Thyroid gland (tissue), 4 donors: ENCODE results near the gene CBLB.

ENCODE experiments used
- CTCF ChIP-seq, 6 experiments: fragments of 200-600 bp in 3 of 6; fragments of 450-650 bp in 3 of 6; sonication (generic) in 3 of 6; IDR thresholded peaks; one replicate each; pipeline ENCODE4 v1.5.1; 2016 to 2019; ENCODE audit warnings: antibody characterized with exemption in 6 of 6, mild to moderate bottlenecking in 2 of 6, inconsistent platforms in 1 of 6, moderate library complexity in 1 of 6
- POLR2A ChIP-seq, 2 donors: fragments of 450-650 bp; IDR thresholded peaks; one replicate each; pipeline ENCODE4 v1.6.1; 2017; ENCODE audit warnings: antibody characterized with exemption in 2 of 2, mild to moderate bottlenecking in 2 of 2, moderate library complexity in 1 of 2

DNA sequence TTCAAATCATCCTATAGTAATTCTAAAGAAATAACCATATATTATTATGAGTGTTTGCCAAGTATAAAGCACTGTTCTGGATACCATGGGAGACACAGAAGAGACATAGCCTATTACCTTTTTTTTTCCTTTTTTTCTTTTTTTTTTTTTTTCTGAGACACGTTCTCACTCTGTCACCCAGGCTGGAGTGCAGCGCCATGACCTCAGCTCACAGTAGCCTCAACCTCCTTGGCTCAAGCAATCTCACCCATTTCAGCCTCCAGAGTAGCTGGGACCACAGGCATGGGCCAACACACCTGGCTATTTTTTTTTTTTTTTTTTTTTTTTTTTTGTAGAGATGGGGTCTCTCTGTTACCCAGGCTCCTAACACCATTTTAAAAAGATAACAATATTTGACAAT is 30.9 kb downstream of the CBLB start:
- TF ChIP-seq CTCF (IDR thresholded peaks at IDR 0.05) (no peak), POLR2A (IDR thresholded peaks at IDR 0.05) (no peak)
